ENCODE results near the gene PIGQ.

Gene PIGQ

GRCh38 chr16:556474-557173, 13.1 kb upstream of the PIGQ start:
- WGBS, 2 experiments (ENCODE audit: insufficient coverage in 2 of 2), result 89 to 91% methylated on average over 26 to 32 of the region's 32 CpGs
- Histone ChIP-seq H3K4me1 (ENCODE audit: control insufficient read depth, insufficient read depth, low read length, poor library complexity, severe bottlenecking) (peaks cover 10% of the 10 kb centered on the region), H3K36me3 (ENCODE audit: control insufficient read depth, insufficient read depth, low read length) (peaks cover 13% of the 10 kb centered on the region), H3K27ac (ENCODE audit: low read depth, low read length, severe bottlenecking) (no peak overlapping the region), H3K9me3 (ENCODE audit: control insufficient read depth, low read length) (no peaks in the 10 kb centered on the region), H3K4me3 (ENCODE audit: extremely low read depth, insufficient read depth, low read length, poor library complexity, severe bottlenecking) (no peak overlapping the region)

DNA sequence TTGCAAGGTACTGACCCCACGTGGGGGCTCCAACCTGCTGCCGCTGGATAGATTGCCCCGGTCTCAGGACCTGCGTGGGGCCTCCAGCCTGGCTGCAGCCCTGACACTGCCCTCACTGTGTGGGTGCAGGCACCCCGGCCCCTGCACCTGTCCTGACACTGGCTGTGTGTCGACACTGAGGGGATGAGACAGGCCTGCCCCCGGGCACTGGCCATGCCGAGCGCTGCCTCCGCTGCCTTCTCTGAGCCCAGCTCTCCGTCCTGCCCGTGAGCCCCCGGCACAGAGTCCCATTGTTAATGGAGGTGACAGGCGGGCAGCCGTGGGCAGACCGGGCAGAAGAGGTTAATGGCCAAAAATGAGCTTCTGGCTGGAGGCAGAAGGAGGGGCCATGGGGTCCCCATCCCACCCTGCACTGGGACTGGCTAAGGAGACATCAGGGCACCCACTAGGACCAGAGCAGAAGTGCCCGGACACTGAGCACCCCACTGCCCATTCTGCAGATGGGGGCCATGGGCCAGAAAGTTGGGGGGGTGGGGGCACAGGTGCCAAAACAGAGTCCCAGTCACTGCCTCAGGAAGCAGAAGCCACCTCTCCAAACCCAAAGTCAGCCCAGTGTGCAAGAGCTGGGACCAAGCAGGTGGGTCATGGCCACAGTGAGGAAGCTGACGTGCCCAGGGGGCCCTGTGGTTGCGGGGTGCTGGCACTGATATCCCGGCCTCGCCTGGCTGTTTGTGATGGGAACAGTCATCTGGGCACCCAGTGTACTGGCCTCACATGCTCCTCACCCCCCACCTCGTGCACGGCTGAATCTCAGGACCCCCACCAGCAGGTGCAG, 12.1 kb upstream of the PIGQ start:
- H3K27ac ChIP-seq (ENCODE audit: low read depth, low read length, severe bottlenecking), result no peak overlapping the region
- 89 to 93% methylated on average over 17 to 22 of the region's 23 CpGs for WGBS, 2 experiments (ENCODE audit: insufficient coverage in 2 of 2)
- no peak overlapping the region for H3K4me3 ChIP-seq (ENCODE audit: extremely low read depth, insufficient read depth, low read length, poor library complexity, severe bottlenecking)
- peaks cover 10% of the 10 kb centered on the region for H3K4me1 ChIP-seq (ENCODE audit: control insufficient read depth, insufficient read depth, low read length, poor library complexity, severe bottlenecking)
- H3K9me3 ChIP-seq (ENCODE audit: control insufficient read depth, low read length), result no peaks in the 10 kb centered on the region
- peaks cover 4% of the 10 kb centered on the region for H3K36me3 ChIP-seq (ENCODE audit: control insufficient read depth, insufficient read depth, low read length)

- H3K27ac ChIP-seq (ENCODE audit: low read depth, low read length, severe bottlenecking), result no peak overlapping the region
- H3K36me3 ChIP-seq (ENCODE audit: control insufficient read depth, insufficient read depth, low read length), result peaks cover 4% of the 10 kb centered on the region
- peaks cover 10% of the 10 kb centered on the region for H3K4me1 ChIP-seq (ENCODE audit: control insufficient read depth, insufficient read depth, low read length, poor library complexity, severe bottlenecking)
- no peak overlapping the region for H3K4me3 ChIP-seq (ENCODE audit: extremely low read depth, insufficient read depth, low read length, poor library complexity, severe bottlenecking)
- WGBS, 2 experiments (ENCODE audit: insufficient coverage in 2 of 2), result 81 to 85% methylated on average over 15 to 20 of the region's 22 CpGs
- H3K9me3 ChIP-seq (ENCODE audit: control insufficient read depth, low read length), result no peaks in the 10 kb centered on the region
Measured at GRCh38 chr16:558298-559020, 11.3 kb upstream of the PIGQ start.

GRCh38 chr16:559021-559380, 10.8 kb upstream of the PIGQ start:
- Histone ChIP-seq H3K9me3 (ENCODE audit: control insufficient read depth, low read length) (no peaks in the 10 kb centered on the region), H3K27ac (ENCODE audit: low read depth, low read length, severe bottlenecking) (no peak overlapping the region), H3K4me1 (ENCODE audit: control insufficient read depth, insufficient read depth, low read length, poor library complexity, severe bottlenecking) (peaks cover 9% of the 10 kb centered on the region), H3K36me3 (ENCODE audit: control insufficient read depth, insufficient read depth, low read length) (no peaks in the 10 kb centered on the region), H3K4me3 (ENCODE audit: extremely low read depth, insufficient read depth, low read length, poor library complexity, severe bottlenecking) (no peak overlapping the region)
- WGBS, 2 experiments (ENCODE audit: insufficient coverage in 2 of 2), result 85 to 88% methylated on average over 13 of the region's 15 CpGs

- no peak overlapping the region for H3K27ac ChIP-seq (ENCODE audit: low read depth, low read length, severe bottlenecking)
- H3K4me1 ChIP-seq (ENCODE audit: control insufficient read depth, insufficient read depth, low read length, poor library complexity, severe bottlenecking), result peaks cover 4% of the 10 kb centered on the region
- H3K4me3 ChIP-seq (ENCODE audit: extremely low read depth, insufficient read depth, low read length, poor library complexity, severe bottlenecking), result no peak overlapping the region
- 14 to 17% methylated on average over 37 to 51 of the region's 62 CpGs for WGBS, 2 experiments (ENCODE audit: insufficient coverage in 2 of 2)
- no peaks in the 10 kb centered on the region for H3K9me3 ChIP-seq (ENCODE audit: control insufficient read depth, low read length)
- H3K36me3 ChIP-seq (ENCODE audit: control insufficient read depth, insufficient read depth, low read length), result no peaks in the 10 kb centered on the region
Measured at GRCh38 chr16:559411-560203, 10.2 kb upstream of the PIGQ start.

GRCh38 chr16:560204-560700, 9.5 kb upstream of the PIGQ start, which contains the start of gene PRR35:
Gene PRR35, plus strand, starts transcription at chr16:560394. Its CDS starts 2,901 bp downstream, at chr16:563295.
- WGBS, 2 experiments (ENCODE audit: insufficient coverage in 2 of 2), result 1 to 2% methylated on average over 42 to 58 of the region's 84 CpGs
- no peaks in the 10 kb centered on the region for H3K36me3 ChIP-seq (ENCODE audit: control insufficient read depth, insufficient read depth, low read length)
- peak within 1 kb of the TSS; percentile 5 for H3K4me3 ChIP-seq (ENCODE audit: extremely low read depth, insufficient read depth, low read length, poor library complexity, severe bottlenecking)

GRCh38 chr16:560701-561412, 8.9 kb upstream of the PIGQ start:
- WGBS, 2 experiments (ENCODE audit: insufficient coverage in 2 of 2), result 60% methylated on average over 31 of the region's 54 CpGs
- peaks cover 6% of the 10 kb centered on the region for H3K4me1 ChIP-seq (ENCODE audit: control insufficient read depth, insufficient read depth, low read length, poor library complexity, severe bottlenecking)
- H3K36me3 ChIP-seq (ENCODE audit: control insufficient read depth, insufficient read depth, low read length), result no peaks in the 10 kb centered on the region
- no peak overlapping the region for H3K4me3 ChIP-seq (ENCODE audit: extremely low read depth, insufficient read depth, low read length, poor library complexity, severe bottlenecking)
- H3K9me3 ChIP-seq (ENCODE audit: control insufficient read depth, low read length), result no peaks in the 10 kb centered on the region
- H3K27ac ChIP-seq (ENCODE audit: low read depth, low read length, severe bottlenecking), result no peak overlapping the region

More at GRCh38 chr16:560204-560700, 9.5 kb upstream of the PIGQ start, which contains the start of gene PRR35:
- Histone ChIP-seq H3K27ac (ENCODE audit: low read depth, low read length, severe bottlenecking) (no peak within 1 kb of the TSS), H3K4me1 (ENCODE audit: control insufficient read depth, insufficient read depth, low read length, poor library complexity, severe bottlenecking) (no peaks in the 10 kb centered on the region), H3K9me3 (ENCODE audit: control insufficient read depth, low read length) (no peaks in the 10 kb centered on the region)

DNA sequence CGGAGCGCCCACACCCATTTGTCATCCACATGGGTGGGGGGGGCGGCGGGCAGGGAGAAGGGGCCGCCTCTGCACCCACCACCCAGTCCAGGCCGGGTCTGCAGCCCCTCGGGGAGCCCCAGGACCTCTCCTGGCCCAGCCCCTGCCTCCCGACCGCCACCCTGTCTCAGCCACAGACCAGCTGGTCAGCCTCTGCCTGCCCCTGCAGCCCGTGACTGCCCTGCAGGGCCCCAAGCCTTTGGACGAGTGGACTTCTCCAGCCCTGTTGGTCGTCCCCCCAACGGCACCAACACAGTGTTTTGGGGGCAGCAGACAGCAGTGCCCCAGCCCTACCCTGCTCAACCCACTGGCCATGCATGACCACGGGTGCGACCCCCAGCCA, 8.4 kb upstream of the PIGQ start:
- Histone ChIP-seq H3K36me3 (ENCODE audit: control insufficient read depth, insufficient read depth, low read length) (no peaks in the 10 kb centered on the region), H3K9me3 (ENCODE audit: control insufficient read depth, low read length) (no peaks in the 10 kb centered on the region), H3K27ac (ENCODE audit: low read depth, low read length, severe bottlenecking) (no peak overlapping the region), H3K4me1 (ENCODE audit: control insufficient read depth, insufficient read depth, low read length, poor library complexity, severe bottlenecking) (peaks cover 11% of the 10 kb centered on the region), H3K4me3 (ENCODE audit: extremely low read depth, insufficient read depth, low read length, poor library complexity, severe bottlenecking) (no peak overlapping the region)
- 88 to 92% methylated on average over 12 to 15 of the region's 15 CpGs for WGBS, 2 experiments (ENCODE audit: insufficient coverage in 2 of 2)

DNA sequence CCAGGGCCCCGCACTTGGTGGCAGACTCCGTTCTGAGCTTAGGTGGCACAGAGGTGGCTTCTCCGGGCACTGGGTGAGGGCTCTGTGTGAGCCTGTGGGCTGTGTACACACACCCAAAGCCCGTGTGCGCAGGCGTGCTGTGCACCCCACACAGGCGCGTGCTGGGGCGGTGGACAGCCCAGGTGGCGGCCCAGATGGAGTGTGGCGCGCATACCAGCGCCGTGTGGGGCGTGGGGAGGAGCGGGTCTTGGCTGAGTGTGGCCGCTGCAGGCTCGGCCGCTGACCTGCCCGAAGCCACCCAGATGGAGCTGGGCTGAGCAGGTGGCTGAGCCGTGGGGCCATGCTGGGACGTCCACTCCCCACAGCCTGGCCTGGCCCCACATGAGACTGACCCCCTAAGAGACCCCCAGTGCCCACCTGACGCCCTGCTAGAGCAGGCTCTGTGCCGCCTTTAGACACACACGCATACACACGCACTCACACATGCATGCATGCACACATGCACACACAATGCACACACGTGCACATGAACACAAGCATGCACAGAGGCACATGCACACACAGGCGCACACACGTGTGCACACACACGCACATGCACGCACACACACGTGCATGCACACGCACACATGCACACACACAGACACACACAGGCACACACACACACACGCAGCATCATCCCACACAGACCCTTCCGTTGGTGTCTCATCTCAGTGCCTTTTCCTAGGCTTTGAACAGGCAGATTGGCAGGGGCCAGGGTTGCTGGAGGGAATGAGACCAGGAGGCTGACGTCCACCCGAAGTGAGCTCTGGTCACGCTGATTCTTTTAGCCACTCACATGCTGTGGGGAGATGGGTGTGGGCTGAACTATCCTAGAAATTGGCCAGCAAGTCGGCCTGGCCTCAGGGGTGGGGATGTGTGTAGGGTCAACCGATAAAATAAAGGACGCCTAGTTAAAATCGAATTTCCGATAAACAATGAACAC, 7.5 kb upstream of the PIGQ start:
- 89 to 93% methylated on average over 32 to 38 of the region's 43 CpGs for WGBS, 2 experiments (ENCODE audit: insufficient coverage in 2 of 2)
- H3K4me3 ChIP-seq (ENCODE audit: extremely low read depth, insufficient read depth, low read length, poor library complexity, severe bottlenecking), result no peak overlapping the region
- no peaks in the 10 kb centered on the region for H3K36me3 ChIP-seq (ENCODE audit: control insufficient read depth, insufficient read depth, low read length)
- H3K27ac ChIP-seq (ENCODE audit: low read depth, low read length, severe bottlenecking), result no peak overlapping the region
- no peaks in the 10 kb centered on the region for H3K9me3 ChIP-seq (ENCODE audit: control insufficient read depth, low read length)
- peaks cover 19% of the 10 kb centered on the region for H3K4me1 ChIP-seq (ENCODE audit: control insufficient read depth, insufficient read depth, low read length, poor library complexity, severe bottlenecking)

Measured in mesodermal cell (in vitro differentiated cells).